ENCODE results near the gene PLOD1. TPM values are rescaled to one million over a fixed set of nuclear protein-coding genes. Genes with fewer than 3 reads are reported as not detected.

Gene PLOD1
- total and polyA plus RNA-seq, 2 of the 13 experiments (the other 11 are each of a cell fraction or from before 2014, with no cell fraction given): 70.1 to 318 TPM

DNA sequence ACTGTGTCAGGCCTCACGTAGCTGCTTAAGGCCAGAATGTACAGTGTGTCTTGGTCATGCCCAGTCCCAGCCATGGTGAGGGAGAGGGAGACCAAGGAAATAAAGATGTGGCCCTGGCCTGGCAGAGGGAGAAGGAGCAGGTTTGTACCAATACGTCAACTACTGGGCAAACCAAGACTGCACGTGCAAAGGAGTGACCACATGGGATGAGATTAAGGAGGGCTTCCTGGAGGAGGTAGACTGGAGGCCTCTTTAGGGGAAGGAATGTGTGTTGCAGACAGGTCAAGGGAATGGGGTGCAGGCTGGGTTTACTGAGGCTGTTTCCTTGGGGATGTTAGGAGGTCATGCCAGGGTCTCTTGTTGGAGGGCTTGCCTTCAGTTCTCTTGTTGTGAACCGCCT is 7.8 kb downstream of the PLOD1 start:
- peaks cover 0 to 10% of the 10 kb centered on the region in 2 experiments; a peak in 2 of 5 replicates for H3K36me3 ChIP-seq (replicated peaks in 1 of 2; ENCODE audit: control insufficient read depth in 1 of 2, insufficient read depth in 2 of 2, low read length in 2 of 2)
- no peak overlapping the region for H3K9ac ChIP-seq (ENCODE audit: insufficient read depth, low read depth, low read length)
- H4K20me1 ChIP-seq (ENCODE audit: insufficient read depth, low read length): no peaks in the 10 kb centered on the region
- H3K9me3 ChIP-seq (ENCODE audit: low read length): no peaks in the 10 kb centered on the region
- H3K4me2 ChIP-seq (ENCODE audit: low read depth, low read length): no peak overlapping the region
- 95% methylated on average over 4 of the region's 4 CpGs for WGBS (ENCODE audit: low lambda C conversion rate)
- TF ChIP-seq ZFP36 (IDR thresholded peaks at IDR 0.05; ENCODE audit: borderline replicate concordance, low read depth, low read length, partially characterized antibody): peak; percentile 19
- no peak for TF ChIP-seq KAT8 (CRISPR knock-in tag; IDR thresholded peaks at IDR 0.05)
- DNase-seq (ENCODE audit: low spot score) (no peak), ATAC-seq (no peak), FAIRE-seq (no peak)
- no peaks in the 10 kb centered on the region for H3K27me3 ChIP-seq (ENCODE audit: control insufficient read depth in 1 of 2, insufficient read depth in 2 of 2, low read length in 2 of 2)
- no peak overlapping the region for H2AFZ ChIP-seq (ENCODE audit: low read length)
- no peak overlapping the region for H3K27ac ChIP-seq (ENCODE audit: extremely low read length, insufficient read depth, low read length)
- no peaks in the 10 kb centered on the region for H3K79me2 ChIP-seq (ENCODE audit: insufficient read depth, low read length)
- intact Hi-C loops (cut with micrococcal nuclease; ENCODE audit: unreplicated experiment): no loop called here
- ChIA-PET POLR2A (no interaction called here), CTCF (ENCODE audit: low intra/inter-chr PET ratio, low total read pairs) (no interaction called here)
- in situ Hi-C loops (cut with HindIII; ENCODE audit: extremely low pct_ligation_motif_present, low pct_unique_long_range_greater_than_20kb): no loop called here
- H3K4me1 ChIP-seq (ENCODE audit: insufficient read depth, low read length): peaks cover 37% of the 10 kb centered on the region
- no TSS peak for BruUV-seq (replicated peaks)
- H3K4me3 ChIP-seq (replicated peaks in 1 of 3; ENCODE audit: insufficient read depth in 1 of 3, low read depth in 2 of 3, low read length in 3 of 3): no peak overlapping the region

DNA sequence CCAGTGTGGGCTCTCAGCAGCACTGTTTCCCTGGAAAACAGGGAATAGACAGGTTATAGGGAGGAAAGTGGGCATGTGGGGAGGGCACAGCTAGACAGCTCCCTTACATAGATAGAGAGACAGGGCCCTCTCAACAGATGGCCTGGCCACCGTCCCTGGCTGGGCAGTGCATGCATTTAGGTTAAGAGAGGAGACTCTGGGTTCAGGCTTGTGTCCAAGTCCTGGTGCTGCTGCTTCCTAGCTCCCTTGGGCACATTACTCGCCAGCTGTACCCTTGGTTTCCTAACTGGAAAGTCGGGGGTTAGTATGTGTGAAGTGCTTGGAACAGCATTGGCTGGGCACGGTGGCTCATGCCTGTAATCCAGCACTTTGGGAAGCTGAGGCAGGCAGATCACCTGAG is 9.1 kb downstream of the PLOD1 start:
- no TSS peak for BruUV-seq (replicated peaks)
- DNase-seq (ENCODE audit: low spot score): no peak
- intact Hi-C loops (cut with micrococcal nuclease; ENCODE audit: unreplicated experiment) (no loop called here), in situ Hi-C loops (cut with HindIII; ENCODE audit: extremely low pct_ligation_motif_present, low pct_unique_long_range_greater_than_20kb) (no loop called here)
- WGBS (ENCODE audit: low lambda C conversion rate): 100% methylated on average over 3 of the region's 4 CpGs
- no peak overlapping the region for H3K27ac ChIP-seq (ENCODE audit: extremely low read length, insufficient read depth, low read length)
- no peaks in the 10 kb centered on the region for H3K27me3 ChIP-seq (ENCODE audit: control insufficient read depth in 1 of 2, insufficient read depth in 2 of 2, low read length in 2 of 2)
- H3K4me1 ChIP-seq (ENCODE audit: insufficient read depth, low read length): peaks cover 25% of the 10 kb centered on the region
- no peak for FAIRE-seq
- no peak for ATAC-seq
- ChIA-PET POLR2A (interaction anchor here (1.5 kb wide), 1 partner anchor 9 kb away, joined by 5 read pairs; the partner anchor contains the start of gene PLOD1), CTCF (ENCODE audit: low intra/inter-chr PET ratio, low total read pairs) (no interaction called here)
- no peaks in the 10 kb centered on the region for H3K79me2 ChIP-seq (ENCODE audit: insufficient read depth, low read length)
- H3K36me3 ChIP-seq (replicated peaks in 1 of 2; ENCODE audit: control insufficient read depth in 1 of 2, insufficient read depth in 2 of 2, low read length in 2 of 2): peaks cover 0 to 18% of the 10 kb centered on the region in 2 experiments; a peak in 3 of 5 replicates
- no peaks in the 10 kb centered on the region for H3K9me3 ChIP-seq (ENCODE audit: low read length)
- no peak overlapping the region for H3K4me2 ChIP-seq (ENCODE audit: low read depth, low read length)
- no peak overlapping the region for H2AFZ ChIP-seq (ENCODE audit: low read length)
- H3K9ac ChIP-seq (ENCODE audit: insufficient read depth, low read depth, low read length): no peak overlapping the region
- no peaks in the 10 kb centered on the region for H4K20me1 ChIP-seq (ENCODE audit: insufficient read depth, low read length)
- no peak overlapping the region for H3K4me3 ChIP-seq (replicated peaks in 1 of 3; ENCODE audit: insufficient read depth in 1 of 3, low read depth in 2 of 3, low read length in 3 of 3)
- TF ChIP-seq ZNF441 (CRISPR knock-in tag; IDR thresholded peaks at IDR 0.05; ENCODE audit: borderline replicate concordance): no peak
- TF ChIP-seq RFX1 (IDR thresholded peaks at IDR 0.05): no peak
- no peak for TF ChIP-seq BRCA1 (CRISPR knock-in tag; IDR thresholded peaks at IDR 0.05)
- TF ChIP-seq YEATS4 (CRISPR knock-in tag; IDR thresholded peaks at IDR 0.05; ENCODE audit: borderline replicate concordance): no peak
- TF ChIP-seq KMT2B (CRISPR knock-in tag; IDR thresholded peaks at IDR 0.05): no peak
- no peak for TF ChIP-seq SNRNP70 (IDR thresholded peaks at IDR 0.05; ENCODE audit: low read depth, low read length)
- TF ChIP-seq NR2F1 (CRISPR knock-in tag; IDR thresholded peaks at IDR 0.05): no peak
- no peak for TF ChIP-seq ZNF772 (CRISPR knock-in tag; IDR thresholded peaks at IDR 0.05)
- TF ChIP-seq ZMAT3 (CRISPR knock-in tag; conservative IDR thresholded peaks at IDR 0.05): no peak
- TF ChIP-seq, protein P1, sequence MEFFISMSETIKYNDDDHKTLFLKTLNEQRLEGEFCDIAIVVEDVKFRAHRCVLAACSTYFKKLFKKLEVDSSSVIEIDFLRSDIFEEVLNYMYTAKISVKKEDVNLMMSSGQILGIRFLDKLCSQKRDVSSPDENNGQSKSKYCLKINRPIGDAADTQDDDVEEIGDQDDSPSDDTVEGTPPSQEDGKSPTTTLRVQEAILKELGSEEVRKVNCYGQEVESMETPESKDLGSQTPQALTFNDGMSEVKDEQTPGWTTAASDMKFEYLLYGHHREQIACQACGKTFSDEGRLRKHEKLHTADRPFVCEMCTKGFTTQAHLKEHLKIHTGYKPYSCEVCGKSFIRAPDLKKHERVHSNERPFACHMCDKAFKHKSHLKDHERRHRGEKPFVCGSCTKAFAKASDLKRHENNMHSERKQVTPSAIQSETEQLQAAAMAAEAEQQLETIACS (CRISPR knock-in tag; IDR thresholded peaks at IDR 0.05): no peak
- no peak for TF ChIP-seq SAFB2 (CRISPR knock-in tag; IDR thresholded peaks at IDR 0.05; ENCODE audit: borderline replicate concordance, low read depth)
- TF ChIP-seq, protein P2, sequence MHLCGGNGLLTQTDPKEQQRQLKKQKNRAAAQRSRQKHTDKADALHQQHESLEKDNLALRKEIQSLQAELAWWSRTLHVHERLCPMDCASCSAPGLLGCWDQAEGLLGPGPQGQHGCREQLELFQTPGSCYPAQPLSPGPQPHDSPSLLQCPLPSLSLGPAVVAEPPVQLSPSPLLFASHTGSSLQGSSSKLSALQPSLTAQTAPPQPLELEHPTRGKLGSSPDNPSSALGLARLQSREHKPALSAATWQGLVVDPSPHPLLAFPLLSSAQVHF (CRISPR knock-in tag; IDR thresholded peaks at IDR 0.05): no peak
- TF ChIP-seq ZBTB20 (CRISPR knock-in tag; IDR thresholded peaks at IDR 0.05; ENCODE audit: borderline replicate concordance, low read depth): no peak
- no peak for TF ChIP-seq ZNF558 (CRISPR knock-in tag; IDR thresholded peaks at IDR 0.05; ENCODE audit: borderline replicate concordance)
- TF ChIP-seq ZNF326 (CRISPR knock-in tag; IDR thresholded peaks at IDR 0.05; ENCODE audit: borderline replicate concordance): no peak
